ENCODE results near the gene KCNK2.

KCNK2 gene

GRCh38 chr1:215095524-215095923, 13.0 kb downstream of the KCNK2 start:
- no peak for DNase-seq (ENCODE audit: low read depth)

- no peak for DNase-seq (ENCODE audit: low read depth)
These were observed 19.0 kb downstream of the KCNK2 start for GRCh38 chr1:215101511-215101910.

DNA sequence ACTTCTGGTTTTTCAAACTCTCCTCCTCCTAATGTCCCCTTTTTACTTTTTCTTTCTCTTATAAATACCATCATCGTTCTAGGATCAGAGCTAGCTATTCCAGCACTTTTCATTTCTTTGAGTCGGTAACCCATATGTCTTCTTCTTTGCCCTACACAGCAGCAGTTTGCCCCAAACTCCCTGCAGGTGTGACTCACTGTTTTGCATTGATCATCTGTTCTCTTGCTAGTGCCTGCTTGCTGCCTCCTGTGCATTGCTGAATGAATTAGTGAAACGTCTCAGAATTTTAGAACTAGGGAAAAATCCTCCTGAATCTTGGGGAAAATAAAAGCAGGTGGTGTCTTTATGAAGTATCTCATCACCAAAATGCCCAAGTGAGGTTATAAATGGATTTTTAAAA, 21.7 kb downstream of the KCNK2 start:
- peak; percentile 18 for DNase-seq (ENCODE audit: low read depth)

- DNase-seq (ENCODE audit: low read depth): no peak
These were observed 23.5 kb downstream of the KCNK2 start for GRCh38 chr1:215106067-215106466.

GRCh38 chr1:215109171-215109570, 26.6 kb downstream of the KCNK2 start:
- no peak for DNase-seq (ENCODE audit: low read depth)

- no peak for DNase-seq (ENCODE audit: low read depth)
These were observed 29.4 kb downstream of the KCNK2 start for GRCh38 chr1:215111916-215112315.

DNA sequence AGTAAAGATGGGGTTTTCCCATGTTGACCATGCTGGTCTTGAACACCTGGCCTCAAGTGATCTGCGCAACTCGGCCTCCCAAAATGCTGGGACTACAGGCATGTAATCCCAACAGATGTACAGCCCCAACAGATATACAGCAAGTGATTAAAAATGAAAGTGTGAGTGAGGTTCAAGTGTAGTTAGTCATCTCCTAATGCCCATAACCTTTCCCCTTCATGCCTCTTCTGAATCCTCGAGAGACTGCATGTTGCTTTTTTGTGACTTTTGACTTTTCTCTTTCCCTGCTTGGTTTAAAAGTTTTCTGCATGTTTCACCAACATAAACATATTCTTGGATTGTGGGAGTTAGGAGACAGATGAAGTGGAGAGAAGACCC, 31.2 kb downstream of the KCNK2 start:
- no peak for DNase-seq (ENCODE audit: low read depth)

GRCh38 chr1:215114154-215114933, 31.8 kb downstream of the KCNK2 start:
- DNase-seq (ENCODE audit: low read depth): peak; percentile 88

GRCh38 chr1:215115760-215116159, 33.2 kb downstream of the KCNK2 start:
- no peak for DNase-seq (ENCODE audit: low read depth)

- DNase-seq (ENCODE audit: low read depth): peak; percentile 25
These were observed 35.5 kb downstream of the KCNK2 start for GRCh38 chr1:215118081-215118480.

- DNase-seq (ENCODE audit: low read depth): no peak
These were observed 36.5 kb downstream of the KCNK2 start for GRCh38 chr1:215119056-215119455.

DNA sequence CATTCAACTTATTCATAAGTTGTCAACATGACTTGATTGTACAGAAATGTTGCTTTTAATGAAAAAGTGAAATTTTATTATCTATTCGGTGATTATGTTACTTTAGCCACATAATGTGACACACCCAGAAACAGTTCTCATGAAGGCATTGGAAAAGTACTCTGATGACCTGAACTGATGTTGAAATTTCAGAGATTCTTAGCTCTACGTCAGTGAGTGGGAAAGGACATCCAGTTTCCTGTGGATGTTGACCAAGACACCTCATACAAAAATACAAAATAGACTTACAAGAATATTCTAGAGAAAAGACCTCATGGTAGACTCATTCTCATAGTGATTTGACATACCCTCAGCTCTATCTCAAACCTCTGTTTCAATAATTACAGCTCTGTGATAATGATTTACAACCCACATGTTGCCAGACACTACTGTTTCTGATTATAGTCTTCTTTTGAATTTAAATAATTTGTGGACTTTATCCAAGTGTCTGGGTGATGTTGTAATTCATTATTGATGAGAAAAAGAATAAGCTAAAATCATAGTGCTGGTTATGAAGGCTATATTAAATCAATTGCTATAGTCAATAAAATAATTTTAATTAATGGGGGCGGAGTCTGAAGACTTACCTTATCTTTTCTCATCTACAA, 37.3 kb downstream of the KCNK2 start:
- peak; percentile 92 for DNase-seq (ENCODE audit: low read depth)

- DNase-seq (ENCODE audit: low read depth): no peak
These were observed 46.0 kb downstream of the KCNK2 start for GRCh38 chr1:215128504-215128903.

- DNase-seq (ENCODE audit: low read depth): no peak
These were observed 48.8 kb downstream of the KCNK2 start for GRCh38 chr1:215131291-215131690.

GRCh38 chr1:215132156-215132555, 49.6 kb downstream of the KCNK2 start:
- DNase-seq (ENCODE audit: low read depth): peak; percentile 20

DNA sequence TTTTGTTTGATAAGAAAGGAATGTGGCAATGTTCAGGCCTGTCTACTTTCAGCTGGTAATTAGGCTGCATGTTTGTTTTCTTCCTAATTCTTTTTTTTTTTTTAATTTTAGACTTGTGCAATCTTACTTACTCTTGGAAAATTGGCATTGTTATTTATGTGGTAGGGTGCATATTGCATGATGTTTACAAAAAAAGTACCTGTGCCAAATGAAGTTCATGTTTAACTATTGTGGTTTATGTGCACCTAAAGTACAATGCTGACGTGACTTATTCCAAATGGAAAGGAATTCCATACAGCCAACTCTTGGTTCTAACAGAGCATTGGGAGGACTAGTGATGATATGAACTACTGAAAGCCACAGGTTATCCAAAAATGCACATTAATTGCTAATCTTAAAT, 51.0 kb downstream of the KCNK2 start:
- no peak for DNase-seq (ENCODE audit: low read depth)

DNA sequence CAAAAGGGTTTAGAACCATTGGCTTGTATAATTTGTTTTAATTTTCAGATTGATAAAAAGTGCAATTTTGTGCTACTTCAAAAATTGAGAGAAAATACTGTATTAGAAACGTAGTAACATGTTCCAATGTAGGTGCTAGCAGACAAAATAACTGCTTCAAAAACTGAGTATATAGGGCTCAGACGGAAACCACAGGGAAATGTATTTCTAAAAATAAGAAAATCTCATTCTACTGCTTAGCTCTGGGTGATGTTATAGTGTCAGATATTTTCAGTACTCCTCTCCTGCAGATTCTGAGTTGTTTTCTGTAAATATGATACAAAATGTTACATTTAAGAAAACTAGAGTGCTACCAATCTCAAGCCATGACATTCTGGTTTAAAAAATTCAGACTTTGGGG, 55.4 kb downstream of the KCNK2 start:
- no peak for DNase-seq (ENCODE audit: low read depth)

DNA sequence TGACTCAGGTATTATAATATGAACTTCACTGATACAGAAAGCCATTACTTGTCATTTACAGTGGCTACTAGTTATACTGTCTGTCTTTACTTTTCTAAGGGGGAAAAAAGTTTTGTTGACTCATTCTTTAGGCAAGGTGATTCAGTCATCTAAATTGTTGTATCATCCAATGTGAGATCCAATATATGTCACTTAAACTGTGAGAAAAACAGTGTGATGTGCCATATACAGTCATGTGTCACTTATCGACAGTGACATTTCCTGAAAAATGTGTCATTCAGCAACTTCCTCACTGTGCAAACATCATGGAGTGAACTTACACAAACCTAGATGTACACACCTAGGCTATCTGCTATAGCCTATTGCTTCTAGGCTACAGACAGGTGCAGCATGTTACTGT, 57.6 kb downstream of the KCNK2 start:
- no peak for DNase-seq (ENCODE audit: low read depth)

GRCh38 chr1:215141460-215141859, 58.9 kb downstream of the KCNK2 start:
- no peak for DNase-seq (ENCODE audit: low read depth)

DNA sequence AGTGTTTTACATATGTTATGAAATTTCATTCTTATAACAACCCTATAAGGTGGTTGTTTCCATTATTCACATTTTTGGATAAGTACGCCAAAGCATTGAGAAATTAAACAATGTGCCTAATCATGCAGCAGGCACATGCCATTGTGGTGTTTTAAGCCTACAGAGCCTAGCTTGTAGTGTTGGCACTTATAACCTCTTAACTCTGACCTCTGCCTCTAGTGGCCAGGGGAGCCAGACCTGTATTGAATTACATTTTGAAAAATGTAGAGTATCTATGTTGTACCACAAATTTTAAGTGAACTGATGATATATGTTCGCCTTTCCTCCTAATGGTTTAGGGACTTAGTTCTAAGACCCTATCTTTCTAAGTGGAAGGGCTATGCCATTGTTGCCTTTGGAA, 61.0 kb downstream of the KCNK2 start:
- DNase-seq (ENCODE audit: low read depth): no peak

- peak; percentile 61 for DNase-seq (ENCODE audit: low read depth)
These were observed 63.9 kb downstream of the KCNK2 start for GRCh38 chr1:215146240-215146975.

- DNase-seq (ENCODE audit: low read depth): no peak
These were observed 64.5 kb downstream of the KCNK2 start for GRCh38 chr1:215147024-215147423.

Measured in iris pigment epithelial cell (primary cell).